MCF 10A (cell line): ENCODE measurements around the gene PARD6G. TPM values are rescaled to one million over a fixed set of nuclear protein-coding genes. Genes with fewer than 3 reads are reported as not detected.

Experiments used
- BruUV-seq: library from RNA; stranded (reverse); fragments of 400-500 nt; replicated peaks from 2 replicates; lab custom pipeline; 2021; lab: Mats Ljungman, UMichigan
- CTCF ChIA-PET: fragments of 300-600 bp; sonication (Branson Sonifier 250); formaldehyde crosslinking; extraction: SDS; loops from one replicate; lab custom pipeline; 2021; ENCODE audit warnings: antibody characterized with exemption, inconsistent platforms; lab: Yijun Ruan, JAX
- POLR2A ChIA-PET: fragments of 300-600, 350-650 bp; sonication (Branson Sonifier 250); formaldehyde crosslinking; extraction: SDS; loops from one replicate; lab custom pipeline; 2020; ENCODE audit warnings: antibody characterized with exemption, inconsistent platforms; lab: Yijun Ruan, JAX
- DNase-seq: peaks from one replicate; pipeline ENCODE4 v3.0.0-alpha.2; 2018; ENCODE audit not compliant: unreplicated experiment
- H3K27ac Mint-ChIP-seq: one replicate; pipeline ENCODE4 v1.8.0; 2022; ENCODE audit warnings: mild to moderate bottlenecking, low read depth, mixed read lengths; ENCODE audit not compliant: unreplicated experiment
- H3K27me3 Mint-ChIP-seq: one replicate; pipeline ENCODE4 v1.8.0; 2022; ENCODE audit warnings: mixed read lengths; ENCODE audit not compliant: insufficient read depth, unreplicated experiment
- H3K36me3 Mint-ChIP-seq: one replicate; pipeline ENCODE4 v1.8.0; 2022; ENCODE audit warnings: mild to moderate bottlenecking, moderate library complexity, mixed read lengths; ENCODE audit not compliant: insufficient read depth, unreplicated experiment
- H3K4me1 Mint-ChIP-seq: one replicate; pipeline ENCODE4 v1.8.0; 2022; ENCODE audit warnings: mixed read lengths; ENCODE audit not compliant: insufficient read depth, unreplicated experiment
- H3K4me3 Mint-ChIP-seq: one replicate; pipeline ENCODE4 v1.8.0; 2022; ENCODE audit warnings: mild to moderate bottlenecking, moderate library complexity, mixed read lengths; ENCODE audit not compliant: unreplicated experiment
- H3K9me3 Mint-ChIP-seq: one replicate; pipeline ENCODE4 v1.8.0; 2022; ENCODE audit warnings: mixed read lengths; ENCODE audit not compliant: unreplicated experiment
- CTCF ChIP-seq: fragments of 200-600 bp; IDR thresholded peaks from one replicate; pipeline ENCODE4 v1.8.0; 2022; ENCODE audit warnings: antibody characterized with exemption, mild to moderate bottlenecking; ENCODE audit not compliant: unreplicated experiment
- intact Hi-C: fragments of 100-400 bp; cut with micrococcal nuclease; formaldehyde crosslinking; loops from 2 replicates; pipeline ENCODE4 v1.14.1; 2022
- total RNA-seq: library from RNA; stranded (reverse); gene quantifications from 2 replicates; pipeline ENCODE4 v1.2.3, GENCODE V29; 2022

The PARD6G gene
- total RNA-seq, 1 experiment from 2014 or later: 8.1 TPM

GRCh38 chr18:80168982-80169381 lies 78.3 kb downstream of the PARD6G start:
- Mint-ChIP-seq H3K4me3 (no peak overlapping the region), H3K27me3 (no peaks in the 10 kb centered on the region), H3K36me3 (peaks cover 18% of the 10 kb centered on the region), H3K9me3 (no peaks in the 10 kb centered on the region), H3K4me1 (peaks cover 14% of the 10 kb centered on the region), H3K27ac (no peak overlapping the region)
- no peak for DNase-seq
- ChIA-PET POLR2A (interaction anchor here (1.2 to 1.5 kb wide), 2 partner anchors 65 to 81 kb away, joined by 3 to 4 read pairs; no protein-coding TSS in a partner anchor), CTCF (interaction anchor here (0.6 to 3.9 kb wide), 6 partner anchors 11 to 92 kb away, joined by 3 to 48 read pairs (median 18); no protein-coding TSS in a partner anchor)
- no peak for TF ChIP-seq CTCF
- intact Hi-C loops: no loop called here
- no TSS peak for BruUV-seq

- Mint-ChIP-seq H3K4me1 (peaks cover 14% of the 10 kb centered on the region), H3K36me3 (peaks cover 19% of the 10 kb centered on the region), H3K27ac (no peak overlapping the region), H3K9me3 (no peaks in the 10 kb centered on the region), H3K4me3 (no peak overlapping the region), H3K27me3 (no peaks in the 10 kb centered on the region)
- intact Hi-C loops: no loop called here
- ChIA-PET CTCF (interaction anchor here (0.9 to 3.7 kb wide), 5 partner anchors 10 to 93 kb away, joined by 3 to 36 read pairs (median 3); no protein-coding TSS in a partner anchor), POLR2A (no interaction called here)
- no peak for TF ChIP-seq CTCF
- no peak for DNase-seq
- no TSS peak for BruUV-seq
These were observed 79.0 kb downstream of the PARD6G start for GRCh38 chr18:80168346-80168745.

GRCh38 chr18:80167931-80168330 lies 79.4 kb downstream of the PARD6G start:
- no peak for DNase-seq
- no peak for TF ChIP-seq CTCF
- Mint-ChIP-seq H3K27me3 (no peaks in the 10 kb centered on the region), H3K4me1 (peaks cover 14% of the 10 kb centered on the region), H3K9me3 (no peaks in the 10 kb centered on the region), H3K4me3 (no peak overlapping the region), H3K27ac (no peak overlapping the region), H3K36me3 (peaks cover 20% of the 10 kb centered on the region)
- POLR2A ChIA-PET: no interaction called here
- intact Hi-C loops: no loop called here
- BruUV-seq: no TSS peak
- CTCF ChIA-PET: interaction anchor here (0.6 to 1.5 kb wide), 6 partner anchors 8 to 102 kb away, joined by 3 to 5 read pairs (median 3); no protein-coding TSS in a partner anchor

GRCh38 chr18:80167331-80167730 lies 80.0 kb downstream of the PARD6G start:
- intact Hi-C loops: no loop called here
- CTCF ChIA-PET: interaction anchor here (0.6 to 1.1 kb wide), 6 partner anchors 9 to 182 kb away, joined by 3 to 5 read pairs (median 3); no protein-coding TSS in a partner anchor
- no peaks in the 10 kb centered on the region for H3K27me3 Mint-ChIP-seq
- peaks cover 14% of the 10 kb centered on the region for H3K4me1 Mint-ChIP-seq
- POLR2A ChIA-PET: no interaction called here
- H3K27ac Mint-ChIP-seq: no peak overlapping the region
- TF ChIP-seq CTCF: no peak
- H3K36me3 Mint-ChIP-seq: peaks cover 26% of the 10 kb centered on the region
- no peak for DNase-seq
- H3K4me3 Mint-ChIP-seq: no peak overlapping the region
- H3K9me3 Mint-ChIP-seq: no peaks in the 10 kb centered on the region
- BruUV-seq: no TSS peak
